ENCODE measurements around the gene SPOUT1.
A peak's percentile ranks its signal among the peaks of the same experiment; 100 is the strongest.

The SPOUT1 gene

GRCh38 chr9:128820665-128821583, 8.7 kb downstream of the SPOUT1 start:
- Histone ChIP-seq H3K36me3 (ENCODE audit: control insufficient read depth, low read depth, low read length) (peaks cover 46% of the 10 kb centered on the region), H3K27me3 (ENCODE audit: control insufficient read depth, insufficient read depth, low read length) (peaks cover 4% of the 10 kb centered on the region), H3K9ac (ENCODE audit: low read length) (no peak overlapping the region), H3K9me3 (ENCODE audit: control insufficient read depth, low read depth, low read length) (no peaks in the 10 kb centered on the region), H3K27ac (ENCODE audit: low read length) (no peak overlapping the region), H3K4me1 (ENCODE audit: control insufficient read depth, low read depth, low read length) (no peaks in the 10 kb centered on the region), H3K4me3 (ENCODE audit: low read length) (no peak overlapping the region)

GRCh38 chr9:128819716-128820664, 9.6 kb downstream of the SPOUT1 start:
- no peak overlapping the region for H3K9ac ChIP-seq (ENCODE audit: low read length)
- H3K27ac ChIP-seq (ENCODE audit: low read length): no peak overlapping the region
- no peaks in the 10 kb centered on the region for H3K4me1 ChIP-seq (ENCODE audit: control insufficient read depth, low read depth, low read length)
- H3K27me3 ChIP-seq (ENCODE audit: control insufficient read depth, insufficient read depth, low read length): peaks cover 4% of the 10 kb centered on the region
- H3K9me3 ChIP-seq (ENCODE audit: control insufficient read depth, low read depth, low read length): no peaks in the 10 kb centered on the region
- no peak overlapping the region for H3K4me3 ChIP-seq (ENCODE audit: low read length)
- peaks cover 36% of the 10 kb centered on the region for H3K36me3 ChIP-seq (ENCODE audit: control insufficient read depth, low read depth, low read length)

GRCh38 chr9:128818839-128819715, 10.5 kb downstream of the SPOUT1 start:
- Histone ChIP-seq H3K27ac (ENCODE audit: low read length) (no peak overlapping the region), H3K4me1 (ENCODE audit: control insufficient read depth, low read depth, low read length) (no peaks in the 10 kb centered on the region), H3K9ac (ENCODE audit: low read length) (no peak overlapping the region), H3K9me3 (ENCODE audit: control insufficient read depth, low read depth, low read length) (no peaks in the 10 kb centered on the region), H3K27me3 (ENCODE audit: control insufficient read depth, insufficient read depth, low read length) (peaks cover 4% of the 10 kb centered on the region), H3K4me3 (ENCODE audit: low read length) (peak overlapping the region; percentile 61), H3K36me3 (ENCODE audit: control insufficient read depth, low read depth, low read length) (peaks cover 27% of the 10 kb centered on the region)

- Histone ChIP-seq H3K4me1 (ENCODE audit: control insufficient read depth, low read depth, low read length) (no peaks in the 10 kb centered on the region), H3K4me3 (ENCODE audit: low read length) (peak within 1 kb of the TSS; percentile 61), H3K27ac (ENCODE audit: low read length) (no peak within 1 kb of the TSS), H3K9ac (ENCODE audit: low read length) (peak within 1 kb of the TSS; percentile 48), H3K9me3 (ENCODE audit: control insufficient read depth, low read depth, low read length) (no peaks in the 10 kb centered on the region), H3K36me3 (ENCODE audit: control insufficient read depth, low read depth, low read length) (peaks cover 19% of the 10 kb centered on the region), H3K27me3 (ENCODE audit: control insufficient read depth, insufficient read depth, low read length) (peaks cover 4% of the 10 kb centered on the region)
Measured at GRCh38 chr9:128818099-128818838, 11.3 kb downstream of the SPOUT1 start, which contains the start of gene ENDOG. TSS of gene ENDOG (plus strand) at chr9:128818500. CDS start at chr9:128818685, 185 bp downstream.

- Histone ChIP-seq H3K4me1 (ENCODE audit: control insufficient read depth, low read depth, low read length) (no peaks in the 10 kb centered on the region), H3K9me3 (ENCODE audit: control insufficient read depth, low read depth, low read length) (no peaks in the 10 kb centered on the region), H3K4me3 (ENCODE audit: low read length) (no peak overlapping the region), H3K36me3 (ENCODE audit: control insufficient read depth, low read depth, low read length) (peaks cover 10% of the 10 kb centered on the region), H3K27me3 (ENCODE audit: control insufficient read depth, insufficient read depth, low read length) (no peaks in the 10 kb centered on the region), H3K9ac (ENCODE audit: low read length) (no peak overlapping the region), H3K27ac (ENCODE audit: low read length) (no peak overlapping the region)
Measured at GRCh38 chr9:128810873-128811272, 18.7 kb downstream of the SPOUT1 start.

GRCh38 chr9:128809831-128810230, 19.8 kb downstream of the SPOUT1 start:
- Histone ChIP-seq H3K27ac (ENCODE audit: low read length) (no peak overlapping the region), H3K9me3 (ENCODE audit: control insufficient read depth, low read depth, low read length) (no peaks in the 10 kb centered on the region), H3K27me3 (ENCODE audit: control insufficient read depth, insufficient read depth, low read length) (no peaks in the 10 kb centered on the region), H3K36me3 (ENCODE audit: control insufficient read depth, low read depth, low read length) (peaks cover 19% of the 10 kb centered on the region), H3K9ac (ENCODE audit: low read length) (no peak overlapping the region), H3K4me1 (ENCODE audit: control insufficient read depth, low read depth, low read length) (no peaks in the 10 kb centered on the region), H3K4me3 (ENCODE audit: low read length) (no peak overlapping the region)

- Histone ChIP-seq H3K9me3 (ENCODE audit: control insufficient read depth, low read depth, low read length) (no peaks in the 10 kb centered on the region), H3K9ac (ENCODE audit: low read length) (no peak overlapping the region), H3K27ac (ENCODE audit: low read length) (no peak overlapping the region), H3K36me3 (ENCODE audit: control insufficient read depth, low read depth, low read length) (peaks cover 22% of the 10 kb centered on the region), H3K27me3 (ENCODE audit: control insufficient read depth, insufficient read depth, low read length) (no peaks in the 10 kb centered on the region), H3K4me1 (ENCODE audit: control insufficient read depth, low read depth, low read length) (no peaks in the 10 kb centered on the region), H3K4me3 (ENCODE audit: low read length) (no peak overlapping the region)
Measured at GRCh38 chr9:128809036-128809599, 20.5 kb downstream of the SPOUT1 start.

- Histone ChIP-seq H3K27me3 (ENCODE audit: control insufficient read depth, insufficient read depth, low read length) (no peaks in the 10 kb centered on the region), H3K9ac (ENCODE audit: low read length) (no peak overlapping the region), H3K27ac (ENCODE audit: low read length) (no peak overlapping the region), H3K36me3 (ENCODE audit: control insufficient read depth, low read depth, low read length) (peaks cover 27% of the 10 kb centered on the region), H3K4me1 (ENCODE audit: control insufficient read depth, low read depth, low read length) (no peaks in the 10 kb centered on the region), H3K4me3 (ENCODE audit: low read length) (no peak overlapping the region), H3K9me3 (ENCODE audit: control insufficient read depth, low read depth, low read length) (no peaks in the 10 kb centered on the region)
Measured at GRCh38 chr9:128808543-128808942, 21.1 kb downstream of the SPOUT1 start.

- peaks cover 34% of the 10 kb centered on the region for H3K36me3 ChIP-seq (ENCODE audit: control insufficient read depth, low read depth, low read length)
- no peaks in the 10 kb centered on the region for H3K4me1 ChIP-seq (ENCODE audit: control insufficient read depth, low read depth, low read length)
- no peaks in the 10 kb centered on the region for H3K27me3 ChIP-seq (ENCODE audit: control insufficient read depth, insufficient read depth, low read length)
- no peak overlapping the region for H3K4me3 ChIP-seq (ENCODE audit: low read length)
- H3K9ac ChIP-seq (ENCODE audit: low read length): no peak overlapping the region
- H3K9me3 ChIP-seq (ENCODE audit: control insufficient read depth, low read depth, low read length): no peaks in the 10 kb centered on the region
- no peak overlapping the region for H3K27ac ChIP-seq (ENCODE audit: low read length)
Measured at GRCh38 chr9:128807827-128808226, 21.8 kb downstream of the SPOUT1 start.

- H3K36me3 ChIP-seq (ENCODE audit: control insufficient read depth, low read depth, low read length): peaks cover 40% of the 10 kb centered on the region
- H3K27ac ChIP-seq (ENCODE audit: low read length): no peak overlapping the region
- no peaks in the 10 kb centered on the region for H3K4me1 ChIP-seq (ENCODE audit: control insufficient read depth, low read depth, low read length)
- no peak overlapping the region for H3K4me3 ChIP-seq (ENCODE audit: low read length)
- H3K9me3 ChIP-seq (ENCODE audit: control insufficient read depth, low read depth, low read length): no peaks in the 10 kb centered on the region
- H3K9ac ChIP-seq (ENCODE audit: low read length): no peak overlapping the region
- H3K27me3 ChIP-seq (ENCODE audit: control insufficient read depth, insufficient read depth, low read length): no peaks in the 10 kb centered on the region
Measured at GRCh38 chr9:128805661-128806060, 23.9 kb downstream of the SPOUT1 start.
